Liver (tissue), 3 donors: Measurements from ENCODE around the gene KLF4.

Experiments used
- FOXA1 ChIP-seq: IDR thresholded peaks from 2 replicates; pipeline ENCODE4 v1.6.1; 2016; ENCODE audit warnings: antibody characterized with exemption
- GABPA ChIP-seq, 2 donors: IDR thresholded peaks in 1 of 2; conservative IDR thresholded peaks in 1 of 2; 2 replicates each; pipeline ENCODE4 v1.6.1; 2016; ENCODE audit warnings: antibody characterized with exemption in 2 of 2, mild to moderate bottlenecking in 1 of 2, moderate library complexity in 1 of 2
- HNF4G ChIP-seq: IDR thresholded peaks from 2 replicates; pipeline ENCODE4 v1.6.1; 2016; ENCODE audit warnings: antibody characterized with exemption
- TF ChIP-seq, protein P1 (sequence below): fragments of 150-350 bp; IDR thresholded peaks from 2 replicates; pipeline ENCODE4 v1.5.1; 2017; ENCODE audit warnings: improper control_type of control experiment, low read depth, low read length; ENCODE audit not compliant: missing input control
- TF ChIP-seq, protein P2 (sequence below): IDR thresholded peaks from 2 replicates; pipeline ENCODE4 v1.6.1; 2016; ENCODE audit warnings: antibody characterized with exemption
- TF ChIP-seq, protein P3 (sequence below): IDR thresholded peaks from 2 replicates; pipeline ENCODE4 v1.6.1; 2016; ENCODE audit warnings: antibody characterized with exemption
- TF ChIP-seq, protein P4 (sequence below): IDR thresholded peaks from 2 replicates; pipeline ENCODE4 v1.6.1; 2016; ENCODE audit warnings: antibody characterized with exemption, mild to moderate bottlenecking
- donor health status: healthy.
- donor health status: healthy.

DNA sequence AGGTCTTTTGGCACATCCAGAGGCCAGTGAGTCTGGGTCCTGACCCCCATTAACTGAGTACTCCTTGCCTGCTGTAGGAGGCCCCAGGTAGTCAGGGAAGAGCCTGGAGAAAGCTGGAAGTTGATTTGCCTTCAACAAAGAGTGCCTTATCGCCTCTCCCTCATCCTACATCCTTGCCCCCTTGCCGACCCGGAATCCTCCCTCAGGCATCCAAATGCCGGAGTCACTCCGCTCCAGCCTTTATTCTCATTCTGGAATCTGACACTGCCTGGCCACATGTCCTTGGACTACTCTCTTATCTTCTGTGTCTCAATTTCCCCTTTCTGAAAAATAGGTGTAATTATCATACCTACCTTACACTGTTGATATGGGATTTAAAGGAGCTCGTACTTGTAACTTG is 39.1 kb upstream of the KLF4 start:
- TF ChIP-seq, protein P1, sequence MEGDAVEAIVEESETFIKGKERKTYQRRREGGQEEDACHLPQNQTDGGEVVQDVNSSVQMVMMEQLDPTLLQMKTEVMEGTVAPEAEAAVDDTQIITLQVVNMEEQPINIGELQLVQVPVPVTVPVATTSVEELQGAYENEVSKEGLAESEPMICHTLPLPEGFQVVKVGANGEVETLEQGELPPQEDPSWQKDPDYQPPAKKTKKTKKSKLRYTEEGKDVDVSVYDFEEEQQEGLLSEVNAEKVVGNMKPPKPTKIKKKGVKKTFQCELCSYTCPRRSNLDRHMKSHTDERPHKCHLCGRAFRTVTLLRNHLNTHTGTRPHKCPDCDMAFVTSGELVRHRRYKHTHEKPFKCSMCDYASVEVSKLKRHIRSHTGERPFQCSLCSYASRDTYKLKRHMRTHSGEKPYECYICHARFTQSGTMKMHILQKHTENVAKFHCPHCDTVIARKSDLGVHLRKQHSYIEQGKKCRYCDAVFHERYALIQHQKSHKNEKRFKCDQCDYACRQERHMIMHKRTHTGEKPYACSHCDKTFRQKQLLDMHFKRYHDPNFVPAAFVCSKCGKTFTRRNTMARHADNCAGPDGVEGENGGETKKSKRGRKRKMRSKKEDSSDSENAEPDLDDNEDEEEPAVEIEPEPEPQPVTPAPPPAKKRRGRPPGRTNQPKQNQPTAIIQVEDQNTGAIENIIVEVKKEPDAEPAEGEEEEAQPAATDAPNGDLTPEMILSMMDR, result no peak
- TF ChIP-seq, protein P2, sequence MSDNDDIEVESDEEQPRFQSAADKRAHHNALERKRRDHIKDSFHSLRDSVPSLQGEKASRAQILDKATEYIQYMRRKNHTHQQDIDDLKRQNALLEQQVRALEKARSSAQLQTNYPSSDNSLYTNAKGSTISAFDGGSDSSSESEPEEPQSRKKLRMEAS, result no peak
- TF ChIP-seq, protein P3, sequence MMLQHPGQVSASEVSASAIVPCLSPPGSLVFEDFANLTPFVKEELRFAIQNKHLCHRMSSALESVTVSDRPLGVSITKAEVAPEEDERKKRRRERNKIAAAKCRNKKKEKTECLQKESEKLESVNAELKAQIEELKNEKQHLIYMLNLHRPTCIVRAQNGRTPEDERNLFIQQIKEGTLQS, result no peak
- TF ChIP-seq GABPA (IDR thresholded peaks at IDR 0.05 in 1 of 2, conservative IDR thresholded peaks at IDR 0.05 in 1 of 2), result no peak
- TF ChIP-seq, protein P4, sequence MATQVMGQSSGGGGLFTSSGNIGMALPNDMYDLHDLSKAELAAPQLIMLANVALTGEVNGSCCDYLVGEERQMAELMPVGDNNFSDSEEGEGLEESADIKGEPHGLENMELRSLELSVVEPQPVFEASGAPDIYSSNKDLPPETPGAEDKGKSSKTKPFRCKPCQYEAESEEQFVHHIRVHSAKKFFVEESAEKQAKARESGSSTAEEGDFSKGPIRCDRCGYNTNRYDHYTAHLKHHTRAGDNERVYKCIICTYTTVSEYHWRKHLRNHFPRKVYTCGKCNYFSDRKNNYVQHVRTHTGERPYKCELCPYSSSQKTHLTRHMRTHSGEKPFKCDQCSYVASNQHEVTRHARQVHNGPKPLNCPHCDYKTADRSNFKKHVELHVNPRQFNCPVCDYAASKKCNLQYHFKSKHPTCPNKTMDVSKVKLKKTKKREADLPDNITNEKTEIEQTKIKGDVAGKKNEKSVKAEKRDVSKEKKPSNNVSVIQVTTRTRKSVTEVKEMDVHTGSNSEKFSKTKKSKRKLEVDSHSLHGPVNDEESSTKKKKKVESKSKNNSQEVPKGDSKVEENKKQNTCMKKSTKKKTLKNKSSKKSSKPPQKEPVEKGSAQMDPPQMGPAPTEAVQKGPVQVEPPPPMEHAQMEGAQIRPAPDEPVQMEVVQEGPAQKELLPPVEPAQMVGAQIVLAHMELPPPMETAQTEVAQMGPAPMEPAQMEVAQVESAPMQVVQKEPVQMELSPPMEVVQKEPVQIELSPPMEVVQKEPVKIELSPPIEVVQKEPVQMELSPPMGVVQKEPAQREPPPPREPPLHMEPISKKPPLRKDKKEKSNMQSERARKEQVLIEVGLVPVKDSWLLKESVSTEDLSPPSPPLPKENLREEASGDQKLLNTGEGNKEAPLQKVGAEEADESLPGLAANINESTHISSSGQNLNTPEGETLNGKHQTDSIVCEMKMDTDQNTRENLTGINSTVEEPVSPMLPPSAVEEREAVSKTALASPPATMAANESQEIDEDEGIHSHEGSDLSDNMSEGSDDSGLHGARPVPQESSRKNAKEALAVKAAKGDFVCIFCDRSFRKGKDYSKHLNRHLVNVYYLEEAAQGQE, result no peak
- no peak for TF ChIP-seq HNF4G
- TF ChIP-seq FOXA1, result no peak
